ENCODE measurements around the gene ADD1. TPM values are rescaled to one million over a fixed set of nuclear protein-coding genes. Genes with fewer than 3 reads are reported as not detected.

ADD1 gene
- total and polyA plus RNA-seq, 2 of the 13 experiments (the other 11 are each of a cell fraction or from before 2014, with no cell fraction given): 73.9 to 122 TPM

GRCh38 chr4:2913168-2913567 lies 69.5 kb downstream of the ADD1 start:
- Histone ChIP-seq H3K9me3 (ENCODE audit: low read length) (no peaks in the 10 kb centered on the region), H3K27ac (ENCODE audit: extremely low read length, insufficient read depth, low read length) (no peak overlapping the region), H3K4me1 (ENCODE audit: insufficient read depth, low read length) (peaks cover 2% of the 10 kb centered on the region; the same call in 1 of the 2 replicates), H3K4me3 (replicated peaks in 1 of 3; ENCODE audit: insufficient read depth in 1 of 3, low read depth in 2 of 3, low read length in 3 of 3) (no peak overlapping the region), H2AFZ (ENCODE audit: low read length) (no peak overlapping the region), H3K36me3 (replicated peaks in 1 of 2; ENCODE audit: control insufficient read depth in 1 of 2, insufficient read depth in 2 of 2, low read length in 2 of 2) (peaks cover 15 to 64% of the 10 kb centered on the region in 2 experiments), H3K4me2 (ENCODE audit: low read depth, low read length) (no peak overlapping the region), H4K20me1 (ENCODE audit: insufficient read depth, low read length) (peaks cover 4% of the 10 kb centered on the region; the same call in 1 of the 2 replicates), H3K79me2 (ENCODE audit: insufficient read depth, low read length) (no peaks in the 10 kb centered on the region), H3K27me3 (ENCODE audit: control insufficient read depth in 1 of 2, insufficient read depth in 2 of 2, low read length in 2 of 2) (no peaks in the 10 kb centered on the region), H3K9ac (ENCODE audit: insufficient read depth, low read depth, low read length) (no peak overlapping the region)
- intact Hi-C loops (cut with micrococcal nuclease; ENCODE audit: unreplicated experiment) (no loop called here), in situ Hi-C loops (cut with HindIII; ENCODE audit: extremely low pct_ligation_motif_present, low pct_unique_long_range_greater_than_20kb) (no loop called here)
- CTCF ChIA-PET (ENCODE audit: low intra/inter-chr PET ratio, low total read pairs): no interaction called here
- no peak for TF ChIP-seq SP4 (CRISPR knock-in tag; IDR thresholded peaks at IDR 0.05)
- TF ChIP-seq ZNF17 (CRISPR knock-in tag; IDR thresholded peaks at IDR 0.05): no peak
- no peak for TF ChIP-seq RXRA (CRISPR knock-in tag; IDR thresholded peaks at IDR 0.05)
- TF ChIP-seq CENPT (CRISPR knock-in tag; IDR thresholded peaks at IDR 0.05; ENCODE audit: low read depth): no peak
- no peak for TF ChIP-seq ZFP82 (CRISPR knock-in tag; IDR thresholded peaks at IDR 0.05; ENCODE audit: borderline replicate concordance)
- no peak for TF ChIP-seq GMEB1 (CRISPR knock-in tag; IDR thresholded peaks at IDR 0.05; ENCODE audit: borderline replicate concordance)
- no peak for TF ChIP-seq ZNF354B (CRISPR knock-in tag; IDR thresholded peaks at IDR 0.05)
- TF ChIP-seq AHDC1 (CRISPR knock-in tag; IDR thresholded peaks at IDR 0.05; ENCODE audit: borderline replicate concordance): no peak
- no peak for TF ChIP-seq ZNF576 (CRISPR knock-in tag; IDR thresholded peaks at IDR 0.05)
- no peak for TF ChIP-seq FIP1L1 (IDR thresholded peaks at IDR 0.05; ENCODE audit: borderline replicate concordance, insufficient read depth, low read depth, low read length)
- TF ChIP-seq ZNF503 (CRISPR knock-in tag; IDR thresholded peaks at IDR 0.05): no peak
- FAIRE-seq (no peak), ATAC-seq (no peak), DNase-seq (ENCODE audit: low spot score) (no peak)
- WGBS (ENCODE audit: low lambda C conversion rate): 100% methylated on average over 4 of the region's 6 CpGs
- BruUV-seq (replicated peaks): no TSS peak
- POLR2A ChIA-PET: no interaction called here
